Body of pancreas (tissue), 4 donors: ENCODE measurements around the gene LCN6. TPM values are rescaled to one million over a fixed set of nuclear protein-coding genes. Genes with fewer than 3 reads are reported as not detected.

Source experiments
- ATAC-seq: fragments of 150-250 bp; one replicate; pipeline ENCODE4 v1.9.1; 2016
- DNase-seq, 4 donors: peaks; one replicate each; pipeline ENCODE4 v3.0.0-alpha.2; 2019
- H3K27ac ChIP-seq, 4 donors: fragments of 200-600 bp; sonication (generic); 1 replicate in 3 of 4; 2 replicates in 1 of 4; pipeline versions ENCODE4 v1.5.1 to v1.6.1; 2016 to 2019; ENCODE audit warnings: mild to moderate bottlenecking in 1 of 4, mixed read lengths in 1 of 4, moderate library complexity in 1 of 4
- H3K27me3 ChIP-seq, 2 donors: fragments of 200-600 bp; sonication (generic); one replicate each; pipeline ENCODE4 v1.6.0; 2016; ENCODE audit warnings: mild to moderate bottlenecking in 1 of 2
- H3K36me3 ChIP-seq, 2 donors: fragments of 200-600 bp; sonication (generic); replicated peaks in 1 of 2; 2 replicates each; pipeline ENCODE4 v1.5.1; 2016; ENCODE audit warnings: low read depth in 2 of 2; ENCODE audit not compliant: insufficient read depth in 1 of 2
- H3K4me1 ChIP-seq: fragments of 200-600 bp; sonication (generic); one replicate; pipeline ENCODE4 v1.6.0; 2016
- H3K4me3 ChIP-seq, 2 donors: fragments of 200-600 bp; sonication (generic); 1 replicate in 1 of 2; 2 replicates in 1 of 2; pipeline ENCODE4 v1.5.1; 2016 to 2019
- H3K9me3 ChIP-seq, 3 donors: fragments of 200-600 bp; sonication (generic); 1 replicate in 2 of 3; 2 replicates in 1 of 3; pipeline ENCODE4 v1.5.1; 2016
- CTCF ChIP-seq, 7 experiments: fragments of 450-650 bp in 4 of 7; fragments of 200-600 bp in 3 of 7; sonication (generic) in 3 of 7; IDR thresholded peaks; one replicate each; pipeline ENCODE4 v1.5.1; 2016 to 2019; ENCODE audit warnings: antibody characterized with exemption in 7 of 7
- POLR2A ChIP-seq, 3 donors: fragments of 450-650 bp; IDR thresholded peaks; one replicate each; pipeline ENCODE4 v1.6.1; 2016; ENCODE audit warnings: antibody characterized with exemption in 3 of 3, mild to moderate bottlenecking in 2 of 3
- WGBS, 2 donors: methylation state at CpG; one replicate each; pipeline ENCODE4 v1.1.5; 2017; 5-methylcytosine and 5-hydroxymethylcytosine counted together
- intact Hi-C: fragments of 100-400 bp; cut with DNase I; formaldehyde crosslinking; loops from one replicate; pipeline ENCODE4 v1.15.1; 2023
- total RNA-seq, 2 donors: library from RNA; depleted of rRNA; stranded (reverse); fragments of >200 nt; gene quantifications; one replicate each; pipeline ENCODE4 v1.1.0, GENCODE V29; 2016

Gene LCN6
- total RNA-seq, 2 donors from 2014 or later = not detected

- Histone ChIP-seq H3K27ac (no peak overlapping the region), H3K4me1 (no peaks in the 10 kb centered on the region), H3K36me3 (no peaks in the 10 kb centered on the region), H3K27me3 (no peaks in the 10 kb centered on the region), H3K4me3 (no peak overlapping the region), H3K9me3 (peaks cover 0 to 6% (median 0%) of the 10 kb centered on the region in 3 donors)
- ATAC-seq (no peak), DNase-seq (no peak)
- TF ChIP-seq CTCF (IDR thresholded peaks at IDR 0.05) (no peak), POLR2A (IDR thresholded peaks at IDR 0.05) (no peak)
- intact Hi-C loops = no loop called here
- 61 to 85% methylated on average over 8 to 22 of the region's 25 CpGs for WGBS, 2 donors
These were observed 12.1 kb upstream of the LCN6 start for GRCh38 chr9:136760424-136760823.

DNA sequence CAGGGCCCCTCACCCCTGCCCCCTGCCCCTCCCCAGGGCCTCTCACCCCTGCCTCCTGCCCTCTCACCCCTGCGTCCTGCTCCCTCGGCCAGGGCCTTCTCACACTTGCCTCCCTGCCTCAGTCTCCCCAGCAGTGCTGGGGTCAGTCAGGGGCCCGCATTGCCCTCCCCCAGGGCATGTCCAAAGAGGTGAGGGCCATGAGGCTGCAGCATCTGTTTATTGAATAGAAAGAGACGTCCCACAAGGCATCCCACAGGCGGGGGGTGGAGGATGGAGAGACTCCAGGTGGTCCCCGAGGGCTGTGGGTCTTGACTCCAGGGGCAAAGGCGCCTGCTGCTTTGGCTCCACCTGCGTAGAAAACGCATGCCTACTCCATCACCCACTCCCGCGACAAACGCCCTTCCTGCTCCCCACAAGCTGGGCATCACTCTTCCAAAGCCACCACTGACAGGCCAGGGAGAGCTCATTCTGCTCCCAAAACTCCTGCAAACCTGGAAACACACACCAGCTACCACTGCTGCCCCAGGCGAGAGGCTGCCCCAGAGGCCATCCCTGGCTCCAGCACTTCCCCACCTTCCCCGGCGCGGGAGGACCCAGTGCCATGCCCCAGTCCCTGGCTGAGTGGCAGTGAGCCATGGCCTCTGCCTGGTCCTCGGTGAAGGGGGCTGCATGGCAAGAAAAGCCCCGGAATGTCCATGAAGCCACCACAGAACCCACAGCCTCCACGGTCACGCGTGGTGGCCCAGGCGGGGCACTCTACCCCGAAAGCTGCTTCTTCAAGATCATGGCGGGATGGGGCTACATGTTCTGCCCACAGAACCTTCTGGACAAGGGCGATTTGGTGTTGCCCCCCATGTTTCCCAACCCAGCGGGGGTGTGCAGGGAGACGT, 11.4 kb upstream of the LCN6 start:
- no peaks in the 10 kb centered on the region for H3K36me3 ChIP-seq
- no peak overlapping the region for H3K4me3 ChIP-seq
- WGBS, 2 donors = 73 to 75% methylated on average over 18 to 27 of the region's 27 CpGs
- no peaks in the 10 kb centered on the region for H3K4me1 ChIP-seq
- intact Hi-C loops = no loop called here
- H3K9me3 ChIP-seq = peaks cover 0 to 6% (median 0%) of the 10 kb centered on the region in 3 donors
- no peak for TF ChIP-seq CTCF (IDR thresholded peaks at IDR 0.05)
- TF ChIP-seq POLR2A (IDR thresholded peaks at IDR 0.05) = no peak
- no peak for DNase-seq
- ATAC-seq = no peak
- no peaks in the 10 kb centered on the region for H3K27me3 ChIP-seq
- H3K27ac ChIP-seq = no peak overlapping the region

DNA sequence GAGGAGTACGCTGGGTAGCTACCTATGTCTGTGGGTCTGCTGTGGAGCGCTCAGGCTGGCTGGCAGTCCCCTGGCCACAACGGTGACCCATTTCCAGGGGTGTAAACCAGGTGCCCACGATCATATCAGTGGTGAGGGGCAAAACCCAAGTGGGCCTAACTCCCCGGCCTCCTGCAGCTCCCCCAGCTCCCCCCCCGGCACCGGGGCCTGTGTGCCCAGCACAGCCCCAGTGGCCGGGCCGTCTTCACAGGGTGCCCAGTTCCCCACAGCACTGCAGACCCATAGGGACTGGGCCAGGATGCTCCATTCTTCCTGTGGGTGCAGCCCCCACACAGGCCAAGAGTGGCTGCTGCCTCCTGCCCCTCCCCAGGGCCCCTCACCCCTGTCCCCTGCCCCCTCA, 10.7 kb upstream of the LCN6 start:
- Histone ChIP-seq H3K4me1 (no peaks in the 10 kb centered on the region), H3K9me3 (peaks cover 0 to 6% (median 0%) of the 10 kb centered on the region in 3 donors), H3K27me3 (no peaks in the 10 kb centered on the region), H3K36me3 (no peaks in the 10 kb centered on the region), H3K27ac (no peak overlapping the region), H3K4me3 (no peak overlapping the region)
- DNase-seq (no peak), ATAC-seq (no peak)
- intact Hi-C loops = no loop called here
- TF ChIP-seq CTCF (IDR thresholded peaks at IDR 0.05) = no peak
- TF ChIP-seq POLR2A (IDR thresholded peaks at IDR 0.05) = no peak
- 65% methylated on average over 7 of the region's 9 CpGs; no CpG with 5 or more reads in 1 of the 2 donors for WGBS, 2 donors

DNA sequence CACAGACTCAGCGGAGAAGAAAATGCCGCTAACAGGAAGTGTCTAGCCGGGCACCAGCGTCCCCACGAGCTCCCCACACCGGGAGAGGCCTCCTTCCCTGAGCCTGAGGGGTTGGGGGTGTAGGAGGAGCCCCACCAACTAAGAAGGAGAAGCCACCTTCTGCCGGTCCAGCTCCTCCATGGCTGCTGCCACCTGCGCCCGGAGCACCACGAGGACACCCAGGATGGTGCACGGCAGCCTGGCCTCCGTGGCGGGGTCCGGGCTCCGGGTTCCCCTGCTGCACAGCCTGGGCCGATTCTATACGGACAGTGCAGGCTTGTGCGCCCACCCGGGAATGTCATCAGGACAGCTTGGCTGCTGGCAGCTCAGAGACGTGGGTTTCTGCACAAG, 9.4 kb upstream of the LCN6 start:
- Histone ChIP-seq H3K9me3 (peaks cover 0 to 6% (median 0%) of the 10 kb centered on the region in 3 donors), H3K4me3 (no peak overlapping the region), H3K27me3 (no peaks in the 10 kb centered on the region), H3K27ac (no peak overlapping the region), H3K36me3 (no peaks in the 10 kb centered on the region), H3K4me1 (no peaks in the 10 kb centered on the region)
- intact Hi-C loops = no loop called here
- 82 to 95% methylated on average over 4 to 12 of the region's 20 CpGs for WGBS, 2 donors
- TF ChIP-seq CTCF (IDR thresholded peaks at IDR 0.05) (no peak), POLR2A (IDR thresholded peaks at IDR 0.05) (no peak)
- no peak for ATAC-seq
- DNase-seq = no peak

GRCh38 chr9:136757328-136757727, 9.0 kb upstream of the LCN6 start:
- Histone ChIP-seq H3K36me3 (no peaks in the 10 kb centered on the region), H3K4me3 (no peak overlapping the region), H3K27me3 (no peaks in the 10 kb centered on the region), H3K9me3 (peaks cover 0 to 6% (median 0%) of the 10 kb centered on the region in 3 donors), H3K4me1 (no peaks in the 10 kb centered on the region), H3K27ac (no peak overlapping the region)
- TF ChIP-seq POLR2A (IDR thresholded peaks at IDR 0.05) = no peak
- WGBS, 2 donors = 88 to 89% methylated on average over 10 to 19 of the region's 20 CpGs
- intact Hi-C loops = no loop called here
- DNase-seq = no peak
- no peak for ATAC-seq
